ENCODE results near the gene RHOC.

RHOC gene

DNA sequence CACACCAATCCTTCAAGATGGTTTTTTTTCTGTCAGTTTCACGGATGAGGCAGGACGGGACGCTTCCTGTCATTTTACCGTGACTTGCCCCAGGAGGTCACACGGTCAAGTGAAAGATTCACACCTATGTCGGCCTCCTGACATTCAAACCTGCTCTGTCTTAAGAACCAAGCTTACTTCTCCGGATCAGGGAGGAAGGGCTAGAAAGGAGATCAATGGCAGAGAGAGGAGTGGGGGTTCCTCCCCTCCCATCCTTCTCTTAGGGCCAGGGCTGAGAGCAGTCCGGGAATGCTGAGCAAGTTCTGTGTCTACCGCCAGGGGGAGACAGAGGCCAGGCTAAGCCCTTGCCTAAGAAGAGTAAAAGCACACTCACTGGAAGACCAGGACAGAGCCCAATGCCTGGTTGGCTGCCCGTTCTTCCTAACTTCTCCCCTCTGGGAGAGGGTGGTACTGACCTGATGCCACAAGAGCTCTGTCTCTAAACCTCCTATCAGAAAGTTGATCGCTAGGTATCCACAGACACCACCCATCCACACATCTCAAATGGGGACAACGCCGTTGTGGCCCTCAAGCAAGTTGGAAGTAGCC, 9.3 kb upstream of the RHOC start:
- peak; percentile 44 to 49 for DNase-seq

DNA sequence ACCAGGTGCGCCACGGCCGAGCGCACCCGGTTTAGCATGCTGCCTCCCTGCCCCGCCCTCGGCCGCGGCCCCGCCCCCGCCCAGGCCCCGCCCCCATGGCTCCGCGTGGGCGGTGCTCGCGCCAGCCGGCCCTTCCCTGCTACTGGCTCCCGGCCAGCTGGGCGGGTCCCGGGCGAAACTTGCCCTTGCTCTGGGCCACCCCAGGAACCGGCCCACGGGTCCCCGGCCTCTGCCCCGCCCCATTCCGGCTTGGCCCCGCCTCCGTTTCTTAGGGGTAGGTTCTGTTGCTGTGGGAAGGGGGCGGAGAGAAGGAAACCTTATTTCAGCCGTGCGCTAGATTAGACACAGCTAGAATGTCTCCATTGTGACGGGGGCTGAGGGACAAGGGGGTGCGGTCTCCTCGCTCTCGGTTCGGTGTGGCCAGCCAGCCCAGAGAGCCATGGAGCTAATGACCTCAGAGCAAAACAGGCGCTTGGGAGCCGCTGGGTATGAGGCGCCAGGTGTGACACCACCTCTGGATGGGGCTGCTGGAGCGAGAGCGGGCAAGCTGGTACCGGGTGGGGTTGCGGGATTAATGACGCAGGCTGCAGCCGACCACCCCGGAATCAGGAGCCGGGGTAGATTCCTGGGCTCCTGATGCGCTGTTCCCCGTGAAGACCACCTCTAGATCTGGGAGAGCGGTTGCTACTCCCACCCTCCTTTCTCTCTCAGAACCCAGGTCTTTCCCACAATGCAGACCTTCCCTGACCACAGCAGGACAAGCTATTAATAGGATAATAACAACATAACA, 8.5 kb upstream of the RHOC start, which contains the start of gene PPM1J:
Gene PPM1J (minus strand): TSS at position 69 of the 790 bp plus-strand sequence. CDS start 31 bp downstream, at position 38.
- peak; percentile 78 to 92 for DNase-seq

- peak in 1 of 2 donors; percentile 72 for DNase-seq
Observed at GRCh38 chr1:112714313-112715263, 7.7 kb upstream of the RHOC start.

DNA sequence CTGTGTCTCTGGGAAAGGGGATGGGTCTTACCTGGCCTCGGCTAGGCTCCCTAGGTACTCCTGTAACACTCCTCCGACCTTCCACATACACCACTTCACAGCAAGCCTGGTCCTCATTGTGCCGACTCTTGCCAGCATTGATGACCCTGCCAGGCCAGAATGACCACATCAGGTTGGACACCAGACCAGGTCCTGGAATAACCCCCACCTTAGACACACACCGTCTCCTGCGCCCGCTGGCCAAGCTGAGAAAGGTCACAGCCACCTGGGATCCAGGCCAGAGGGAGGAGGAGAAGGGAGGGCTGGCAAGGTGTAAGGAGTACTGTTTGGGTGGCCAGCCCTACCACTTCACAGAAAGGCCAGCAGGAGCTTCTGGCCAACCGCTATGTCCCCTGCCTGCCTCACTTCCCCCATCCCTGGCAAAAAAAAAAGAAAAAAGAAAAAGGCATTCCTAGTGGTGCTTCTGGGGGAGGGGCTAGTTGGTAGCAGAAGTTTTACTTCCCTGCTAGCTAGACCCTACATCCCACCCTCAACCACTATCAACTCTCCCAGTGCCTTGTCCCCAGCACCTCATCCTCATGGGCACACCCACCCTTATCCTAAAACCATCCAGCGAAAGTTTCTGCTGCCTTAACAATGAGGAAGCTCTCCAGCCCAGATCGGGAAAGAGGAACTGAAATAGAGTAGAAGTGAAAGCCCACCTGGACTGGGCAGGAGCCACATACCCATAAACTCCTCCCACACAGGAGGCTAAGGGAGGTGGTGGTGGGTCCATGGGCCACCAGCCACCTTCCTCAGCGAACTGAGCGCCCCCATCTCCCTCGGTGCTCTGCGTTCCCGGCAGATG, 6.8 kb upstream of the RHOC start:
- peak in 1 of 2 donors; percentile 12 for DNase-seq

GRCh38 chr1:112712701-112713128, 5.8 kb upstream of the RHOC start:
- no peak for DNase-seq

GRCh38 chr1:112712191-112712590, 5.3 kb upstream of the RHOC start:
- no peak for DNase-seq

DNA sequence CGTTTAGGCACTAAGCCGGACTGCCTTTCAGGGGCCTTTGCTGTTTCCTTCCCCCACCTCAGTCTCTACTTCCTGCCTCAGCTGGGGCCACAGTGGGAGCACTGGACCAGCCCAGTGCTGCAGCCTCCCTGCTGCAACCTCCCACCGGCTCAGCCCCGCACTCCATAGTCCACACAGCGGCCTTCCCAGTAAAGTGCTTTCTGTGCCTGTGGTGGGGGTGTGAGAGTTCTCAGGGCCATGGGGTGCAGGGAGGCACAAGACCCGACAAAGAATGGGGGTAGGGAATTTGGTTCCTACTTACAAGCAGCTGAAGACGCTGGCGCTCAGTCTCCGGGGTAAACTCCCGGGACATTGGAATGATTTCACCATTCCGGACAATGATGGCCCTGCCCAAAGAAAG, 4.7 kb upstream of the RHOC start:
- DNase-seq = no peak

GRCh38 chr1:112711041-112711440, 4.1 kb upstream of the RHOC start:
- no peak for DNase-seq

- DNase-seq = no peak
Observed at GRCh38 chr1:112710586-112710985, 3.7 kb upstream of the RHOC start.

DNA sequence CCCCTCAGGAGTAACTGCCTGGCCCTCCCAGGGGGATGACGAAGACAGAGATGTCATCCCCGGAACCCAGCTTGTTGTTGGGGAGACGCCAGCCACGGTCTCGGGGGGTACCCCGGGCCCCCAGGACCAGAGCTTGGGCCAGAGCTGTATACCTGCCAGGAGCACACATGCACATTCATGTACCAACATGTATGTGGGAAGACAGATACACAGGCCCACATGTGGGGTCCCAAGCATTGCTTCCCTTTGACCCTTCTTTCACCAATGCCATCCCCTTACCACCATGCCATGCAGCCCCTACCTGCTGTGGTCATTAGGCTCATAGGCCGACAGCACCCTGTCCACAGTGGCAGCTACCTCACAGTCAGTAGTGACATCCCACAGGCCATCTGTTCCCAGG, 3.2 kb upstream of the RHOC start:
- no peak for DNase-seq

DNA sequence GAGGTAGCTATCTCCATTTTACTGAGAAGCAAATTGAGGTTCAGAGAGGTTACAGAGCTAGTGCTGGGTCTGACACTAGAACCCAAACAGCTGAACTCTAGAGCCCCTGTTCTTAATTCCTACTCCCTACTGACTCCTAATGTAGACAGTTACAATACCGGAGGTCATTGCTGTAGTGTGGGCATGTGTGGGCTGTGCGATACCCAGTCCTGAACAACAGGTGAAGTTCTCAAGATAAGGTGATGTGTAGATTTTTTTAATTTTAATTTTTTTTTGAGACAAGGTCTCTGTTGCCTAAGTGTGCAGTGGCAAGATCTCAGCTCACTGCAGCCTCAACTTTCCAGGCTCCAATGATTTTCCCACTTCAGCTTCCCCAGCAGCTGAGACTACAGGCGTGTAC, 1.6 kb upstream of the RHOC start:
- DNase-seq = no peak

DNA sequence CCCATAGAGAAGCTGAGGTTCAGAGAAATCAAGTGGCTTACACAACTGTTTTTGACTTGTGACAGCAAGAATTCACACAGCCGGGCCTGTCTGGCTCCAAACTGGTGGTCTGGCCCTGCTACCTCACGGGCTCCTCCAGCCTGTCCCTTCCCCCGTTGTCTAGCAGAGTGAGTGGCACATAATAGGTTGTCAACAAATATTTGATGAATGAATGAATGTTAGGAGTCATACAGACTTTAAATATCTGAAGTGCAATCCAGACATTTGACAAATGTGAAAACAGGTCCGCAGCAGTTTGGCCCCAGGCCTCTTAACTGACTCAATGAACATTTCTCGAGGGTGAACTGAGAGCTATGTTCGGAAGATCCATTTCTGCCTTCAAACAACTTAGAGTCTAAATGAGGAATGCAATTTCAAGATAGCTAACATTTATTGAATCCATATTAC, 1.1 kb upstream of the RHOC start:
- no peak for DNase-seq

DNA sequence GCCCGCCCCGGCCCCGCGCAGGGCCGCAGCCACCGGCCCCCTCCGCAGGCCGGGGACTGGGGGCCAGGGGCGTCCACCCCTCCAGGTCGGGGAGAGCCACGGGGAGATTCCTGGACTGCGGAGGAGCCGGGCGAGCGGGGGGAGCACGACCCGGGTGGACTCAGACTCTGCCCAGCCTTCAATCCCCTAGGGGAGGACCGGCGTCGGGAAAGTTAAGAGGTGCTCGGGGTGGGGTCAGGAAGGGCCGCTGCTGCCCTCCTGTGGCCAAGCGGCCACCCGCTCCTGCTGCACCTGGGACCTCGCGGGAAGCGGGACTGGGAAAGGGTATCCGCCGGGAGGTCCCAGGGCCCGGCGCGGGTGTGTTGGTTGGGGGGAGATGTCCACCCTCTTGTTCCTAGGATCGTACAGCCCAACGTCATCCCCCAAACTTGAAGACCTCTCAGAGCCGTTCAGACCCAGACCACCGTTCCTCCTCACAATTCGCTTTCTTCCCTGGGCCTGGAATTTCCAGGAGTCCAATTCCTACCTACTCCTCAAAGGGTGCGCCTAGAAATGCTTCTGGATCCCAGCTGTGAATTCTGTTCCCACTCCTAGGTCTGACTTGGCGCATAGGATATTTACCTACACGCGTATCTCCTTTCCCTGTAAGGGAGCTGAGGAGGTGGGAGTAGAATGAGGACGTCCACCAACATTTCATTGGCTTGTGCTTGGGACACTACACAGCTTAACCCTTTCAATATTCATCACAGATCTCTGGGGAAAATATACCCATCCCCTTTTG, 484 bp upstream of the RHOC start:
- peak; percentile 41 to 50 for DNase-seq

DNA sequence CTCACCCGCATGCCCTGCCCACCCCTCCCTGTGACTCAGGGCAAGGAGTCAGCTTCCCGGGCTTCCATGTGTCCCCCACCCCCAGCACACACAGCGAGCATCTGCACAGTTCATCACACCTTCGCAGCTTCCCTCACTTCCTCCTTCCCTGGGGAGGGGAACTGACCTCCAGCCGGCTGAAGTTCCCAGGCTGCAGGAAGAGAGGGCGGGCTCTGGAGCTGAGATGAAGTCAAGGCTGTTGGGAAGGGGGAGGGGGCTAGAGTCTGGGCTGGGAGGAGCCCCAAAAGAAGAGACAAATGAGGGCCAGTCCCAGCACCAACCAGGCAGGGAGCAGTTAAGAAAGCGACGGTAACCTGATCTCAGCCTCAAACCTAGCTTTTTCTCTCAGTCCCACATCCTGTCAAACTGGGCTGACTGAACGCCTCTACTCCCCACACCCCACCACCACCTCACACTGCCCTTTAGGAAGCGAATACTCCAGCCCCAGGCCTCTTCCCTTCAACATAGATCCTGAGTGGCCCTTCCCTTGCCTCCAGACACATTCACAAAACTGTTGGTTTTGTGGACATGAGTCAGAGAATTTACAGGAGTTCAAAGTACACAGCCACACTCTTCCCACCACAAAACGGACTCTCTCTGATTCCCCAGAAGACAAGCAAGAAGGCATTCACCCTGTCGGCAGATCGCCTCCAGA, 1.8 kb downstream of the RHOC start:
- DNase-seq = peak in 1 of 2 donors; percentile 53

- DNase-seq = no peak
Observed at GRCh38 chr1:112704391-112704933, 2.5 kb downstream of the RHOC start.

DNA sequence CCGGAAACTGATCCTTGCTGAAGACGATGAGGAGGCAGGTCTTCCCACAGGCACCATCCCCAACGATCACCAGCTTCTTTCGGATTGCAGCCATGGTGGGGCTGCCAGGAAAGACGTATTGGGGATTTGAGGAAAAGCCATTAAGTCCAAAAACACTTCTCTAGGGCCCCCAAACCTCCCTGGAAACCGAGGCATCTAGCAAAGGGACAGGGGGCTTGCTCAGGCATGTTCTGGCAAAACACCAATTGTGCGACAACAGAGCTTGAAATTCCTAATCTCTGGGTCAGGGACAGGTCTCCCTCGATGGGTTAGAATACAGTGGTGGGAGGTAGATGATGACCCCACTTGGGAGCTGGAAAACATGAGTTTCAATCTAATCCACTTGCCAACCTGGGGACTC, 3.2 kb downstream of the RHOC start:
- DNase-seq = no peak

- DNase-seq = no peak
Observed at GRCh38 chr1:112702420-112703261, 4.3 kb downstream of the RHOC start.

GRCh38 chr1:112702067-112702395, 4.9 kb downstream of the RHOC start:
- DNase-seq = no peak

- DNase-seq = no peak
Observed at GRCh38 chr1:112701227-112702066, 5.5 kb downstream of the RHOC start.

All from bone marrow (tissue), 2 donors.